HG03175 (cell line): Measurements from ENCODE around the gene PAX8.
"Not testable (repeated sequence)": the region's sequence is repeated elsewhere in the genome, so short reads cannot be mapped to it uniquely, and the experiment has no call there.

Experiments
- ATAC-seq: cut with Tn5 transposase; IDR thresholded peaks from one replicate; pipeline ENCODE4 v1.9.1; 2021; ENCODE audit warnings: mild to moderate bottlenecking, moderate library complexity; ENCODE audit not compliant: unreplicated experiment

The PAX8 gene

DNA sequence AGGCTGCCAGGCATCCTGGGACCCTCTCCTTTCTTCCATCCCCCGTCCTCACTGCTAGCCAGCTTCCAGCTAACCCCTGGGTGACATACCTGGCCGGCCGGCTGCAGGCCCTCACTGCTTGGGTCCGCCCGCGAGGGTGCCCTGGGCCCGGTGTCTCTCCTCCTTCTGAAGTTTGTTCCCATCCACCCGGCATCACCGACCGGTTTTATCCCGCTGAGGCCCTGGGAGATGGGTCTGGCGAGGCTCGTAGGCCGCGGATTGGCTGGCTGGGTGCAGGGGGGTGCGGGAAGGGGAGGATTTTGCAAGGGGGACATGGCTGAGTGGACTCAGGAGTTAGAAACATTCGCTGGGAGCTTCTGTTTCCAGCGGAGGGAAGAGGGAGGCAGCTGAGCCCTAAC, at the start of gene PAX8:
Gene PAX8 (minus strand): TSS at position 180 of the 398 bp plus-strand sequence. CDS start 527 bp downstream, outside the sequence.
- no peak for ATAC-seq

- no peak for ATAC-seq
Measured at GRCh38 chr2:113328043-113328442, 49.3 kb upstream of the PAX8 start.

- ATAC-seq = not testable (repeated sequence)
Measured at GRCh38 chr2:113325161-113325731, 46.5 kb upstream of the PAX8 start.

DNA sequence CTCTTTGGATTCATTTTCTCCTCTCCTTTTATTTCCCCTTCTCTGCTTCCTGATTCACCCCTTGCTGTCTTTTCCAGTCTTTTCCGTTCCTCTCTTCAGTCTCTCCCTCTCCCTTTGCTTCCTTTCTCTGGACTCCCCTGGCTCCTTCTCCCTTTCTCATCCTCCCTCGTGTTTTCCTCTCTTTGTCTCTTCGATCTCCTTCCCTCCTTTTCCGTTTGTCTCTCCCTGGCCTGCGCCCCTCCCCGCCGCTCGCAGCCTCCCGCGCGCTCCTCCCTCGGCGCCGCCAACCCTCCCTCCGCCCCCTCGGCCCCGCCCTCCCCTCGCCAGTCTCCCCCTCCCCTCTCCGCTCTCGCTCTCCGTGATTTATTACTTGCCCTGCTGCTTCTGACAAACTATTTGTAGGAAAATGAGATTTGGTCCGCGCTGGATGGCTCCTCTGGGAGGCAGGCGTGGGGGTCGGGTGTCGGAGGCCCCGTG, 46.0 kb upstream of the PAX8 start:
- no peak for ATAC-seq

DNA sequence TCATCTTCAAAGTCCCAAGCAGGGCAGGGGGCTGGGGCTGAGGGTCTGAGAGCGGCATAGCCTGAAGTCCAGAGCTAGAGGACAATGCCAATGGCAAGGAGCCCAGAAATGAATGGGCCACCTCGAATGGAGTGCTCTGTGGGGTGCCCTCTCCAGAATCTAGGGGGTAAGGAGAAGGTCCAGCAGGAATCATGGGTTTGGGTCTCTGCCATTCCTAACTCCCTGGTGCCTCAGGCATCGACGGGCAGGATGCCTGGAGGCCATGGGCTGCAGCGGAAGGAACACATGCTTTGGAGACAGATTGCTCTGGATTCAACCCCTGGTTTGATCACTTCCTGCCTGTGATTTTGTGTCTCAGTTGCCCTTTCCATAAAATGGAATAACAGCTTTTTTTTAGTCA, 44.4 kb upstream of the PAX8 start:
- ATAC-seq = not testable (repeated sequence)

- not testable (repeated sequence) for ATAC-seq
Measured at GRCh38 chr2:113320106-113320505, 41.4 kb upstream of the PAX8 start.

- not testable (repeated sequence) for ATAC-seq
Measured at GRCh38 chr2:113318941-113319340, 40.2 kb upstream of the PAX8 start.

DNA sequence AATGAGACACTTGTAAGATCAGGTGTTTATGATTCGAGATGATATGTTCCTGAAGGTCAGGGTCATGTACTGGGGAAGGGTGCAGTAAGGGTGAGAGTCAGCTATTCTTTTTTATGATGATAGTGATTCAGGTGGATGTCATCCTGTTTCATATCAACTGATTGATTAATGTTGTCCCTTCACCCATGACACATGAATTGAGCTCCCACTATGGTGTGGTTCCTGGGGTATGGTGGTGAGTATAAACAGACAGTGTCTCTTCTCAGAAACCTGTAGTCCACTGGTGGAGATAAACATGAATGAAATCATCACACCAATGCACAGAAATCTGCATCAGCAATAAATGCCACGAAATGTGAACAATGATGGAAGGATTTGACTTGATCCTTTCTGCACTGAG, 37.4 kb upstream of the PAX8 start:
- ATAC-seq = no peak

DNA sequence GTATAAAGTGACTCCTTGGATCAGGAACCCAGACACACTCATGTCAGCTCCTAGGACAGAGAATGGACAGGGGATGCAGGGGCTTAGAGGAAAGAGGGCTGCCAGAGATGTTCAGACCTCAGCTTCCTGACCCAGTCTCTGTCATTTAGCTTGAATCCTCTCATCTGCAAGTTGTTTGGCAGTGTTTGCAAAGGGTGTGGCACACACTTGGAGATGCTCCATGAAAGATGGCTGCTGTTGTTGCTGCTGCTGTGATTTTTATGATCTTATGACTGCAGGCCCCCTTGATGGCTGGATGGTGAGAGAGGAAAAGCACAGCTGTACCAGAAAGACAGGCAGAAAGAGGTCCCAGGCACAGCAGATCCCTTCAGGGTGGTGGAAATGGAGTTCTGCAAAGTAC, 35.9 kb upstream of the PAX8 start:
- ATAC-seq = not testable (repeated sequence)

DNA sequence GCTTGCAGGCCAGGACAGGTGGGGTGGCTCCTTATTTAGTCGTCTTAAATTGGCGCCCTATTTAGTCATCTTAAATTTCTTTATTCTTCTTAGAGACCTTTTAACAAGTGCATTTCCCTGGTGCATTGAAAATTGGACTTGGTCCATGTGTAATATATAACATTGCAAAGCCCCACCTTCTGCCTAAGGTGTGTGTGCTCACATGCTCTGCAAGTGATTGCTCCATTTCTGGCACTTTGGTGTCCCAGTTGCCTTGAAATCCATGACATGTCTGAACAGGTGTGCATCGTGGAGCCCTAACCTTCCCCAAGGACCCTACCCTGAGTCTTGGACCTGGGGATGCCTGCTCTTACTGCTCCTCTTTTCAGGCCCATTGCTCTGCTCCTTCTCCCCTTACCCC, 35.5 kb upstream of the PAX8 start:
- ATAC-seq = not testable (repeated sequence)

DNA sequence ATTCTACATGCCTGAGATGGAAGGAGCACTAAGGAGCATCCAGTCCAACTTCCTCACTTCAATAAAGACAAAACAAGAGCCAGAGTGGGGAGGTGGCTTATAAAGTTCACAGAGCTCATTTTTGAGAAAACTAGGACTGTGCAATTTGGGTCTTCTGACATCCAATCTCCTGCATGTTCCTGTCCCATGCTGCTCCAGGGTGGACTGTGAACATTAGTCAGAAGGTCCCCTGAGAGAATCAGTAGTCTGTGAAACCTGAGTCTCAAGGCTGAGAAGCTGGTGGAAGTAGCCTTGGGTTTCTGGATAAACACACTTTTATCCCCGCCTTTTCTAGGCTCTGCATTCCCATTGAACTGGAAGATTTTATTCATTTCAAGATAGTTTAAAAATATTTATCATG, 33.1 kb upstream of the PAX8 start:
- not testable (repeated sequence) for ATAC-seq

DNA sequence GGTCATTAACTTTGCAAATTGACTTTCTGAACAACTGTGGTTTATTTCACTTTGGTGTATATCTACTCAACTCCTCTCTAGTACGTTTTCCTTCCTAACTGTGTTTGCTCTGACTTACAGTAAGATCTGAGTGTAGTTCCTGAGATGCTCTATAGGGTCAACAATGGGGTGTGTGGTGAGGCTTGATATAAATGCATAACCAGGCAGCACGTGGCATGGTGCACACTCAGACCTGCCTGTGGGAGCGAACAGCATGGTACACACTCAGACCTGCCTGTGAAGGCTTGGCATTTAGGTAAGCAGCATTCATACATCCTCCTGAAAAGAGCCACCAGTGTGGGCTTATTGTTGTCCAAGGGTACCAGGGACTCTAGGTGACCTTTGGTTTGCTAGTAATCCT, 32.5 kb upstream of the PAX8 start:
- ATAC-seq = peak; percentile 49

DNA sequence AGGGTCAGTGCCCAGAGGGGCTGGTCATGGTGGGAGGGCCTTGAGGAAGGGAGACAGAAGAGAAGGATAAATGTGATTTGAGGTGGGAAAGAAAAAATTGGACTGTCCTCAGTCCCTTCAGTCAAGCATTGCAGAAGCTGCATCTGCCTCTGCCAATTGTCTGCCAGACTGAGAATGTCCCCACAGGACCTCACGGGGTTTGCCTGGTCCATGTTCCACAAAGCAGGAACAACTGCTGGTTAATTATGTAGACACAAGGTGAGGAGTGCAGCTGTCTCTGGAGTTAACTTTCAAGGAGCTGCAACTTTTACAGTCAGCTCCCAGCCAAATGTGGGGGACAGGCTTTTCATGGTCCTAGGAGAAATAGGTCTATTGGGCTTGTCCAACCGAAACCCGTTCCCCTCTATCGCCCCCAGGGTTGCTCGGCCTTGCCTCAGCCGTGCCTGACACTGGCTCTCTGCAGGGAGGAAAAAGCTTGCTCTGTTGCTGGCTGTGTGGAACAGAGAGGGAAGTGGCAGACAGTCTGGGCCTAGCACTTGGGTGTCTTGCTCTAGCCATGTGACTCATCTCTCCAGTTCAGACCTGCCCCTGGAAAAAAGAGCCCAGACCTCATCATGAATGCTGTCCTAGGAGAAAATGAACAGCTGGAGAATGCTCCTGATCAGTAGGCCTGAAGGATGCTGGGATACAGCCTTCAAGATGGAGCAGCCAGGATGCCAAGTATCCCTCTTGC, 31.1 kb upstream of the PAX8 start:
- ATAC-seq = no peak

DNA sequence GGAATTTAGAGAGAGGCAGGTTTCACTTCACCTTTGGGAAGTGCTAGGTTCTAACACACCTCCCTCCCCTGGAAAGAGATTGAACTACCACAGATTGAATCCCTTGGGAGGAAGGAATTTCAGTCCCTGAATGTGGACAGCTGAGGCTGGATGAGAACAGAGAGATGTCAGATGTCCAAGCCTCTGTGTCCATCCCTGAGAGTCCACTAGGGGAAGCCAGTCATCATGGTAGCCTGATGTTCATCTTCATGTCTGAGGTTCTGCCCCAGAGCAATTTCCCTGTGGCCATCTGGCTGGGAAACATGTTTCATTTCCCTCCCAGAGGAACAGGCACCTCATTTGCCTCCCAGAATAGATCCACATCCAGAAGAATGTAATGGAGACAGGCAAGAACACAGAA, 30.1 kb upstream of the PAX8 start:
- ATAC-seq = not testable (repeated sequence)

GRCh38 chr2:113306207-113306606, 27.5 kb upstream of the PAX8 start:
- ATAC-seq = not testable (repeated sequence)

- not testable (repeated sequence) for ATAC-seq
Measured at GRCh38 chr2:113305749-113306148, 27.0 kb upstream of the PAX8 start.

DNA sequence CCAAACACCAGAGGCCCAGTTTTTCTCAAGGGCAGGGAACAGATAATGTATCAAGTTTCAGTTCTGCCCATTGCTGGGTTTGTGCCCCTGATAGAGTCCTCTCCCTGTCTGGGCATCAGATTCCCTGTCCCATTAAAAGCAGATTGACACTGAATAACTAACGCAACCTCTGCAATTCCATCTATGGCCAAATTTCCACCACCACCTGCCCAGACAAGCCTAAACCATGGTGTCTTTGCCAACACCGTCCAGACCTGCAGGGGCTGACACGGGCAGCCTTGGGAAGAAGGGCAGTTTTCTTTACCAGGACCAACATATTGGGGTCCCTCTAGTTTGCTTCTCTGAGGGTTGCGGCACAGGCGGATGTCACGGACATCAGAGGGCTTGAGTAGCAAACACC, 26.4 kb upstream of the PAX8 start:
- no peak for ATAC-seq

- ATAC-seq = no peak
Measured at GRCh38 chr2:113304702-113305101, 26.0 kb upstream of the PAX8 start.

- not testable (repeated sequence) for ATAC-seq
Measured at GRCh38 chr2:113302216-113302980, 23.7 kb upstream of the PAX8 start.

DNA sequence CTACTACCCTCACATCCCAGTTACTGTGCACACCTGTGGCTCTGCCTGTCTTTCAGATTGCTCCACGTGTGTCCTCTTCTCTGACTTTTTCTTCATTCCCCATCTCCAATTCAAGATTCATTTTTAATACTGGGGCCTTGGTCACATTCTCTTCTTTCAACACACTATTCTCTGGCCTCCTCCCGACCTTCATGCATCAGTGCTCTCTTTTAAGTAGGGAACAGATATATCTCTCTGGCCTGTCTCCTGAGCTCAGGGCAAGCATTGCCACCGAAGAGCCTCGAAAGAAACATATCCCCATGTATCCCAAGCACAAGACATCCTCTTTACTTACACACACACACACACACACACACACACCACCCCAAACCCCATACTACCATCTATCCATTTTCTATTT, 21.6 kb upstream of the PAX8 start:
- no peak for ATAC-seq

DNA sequence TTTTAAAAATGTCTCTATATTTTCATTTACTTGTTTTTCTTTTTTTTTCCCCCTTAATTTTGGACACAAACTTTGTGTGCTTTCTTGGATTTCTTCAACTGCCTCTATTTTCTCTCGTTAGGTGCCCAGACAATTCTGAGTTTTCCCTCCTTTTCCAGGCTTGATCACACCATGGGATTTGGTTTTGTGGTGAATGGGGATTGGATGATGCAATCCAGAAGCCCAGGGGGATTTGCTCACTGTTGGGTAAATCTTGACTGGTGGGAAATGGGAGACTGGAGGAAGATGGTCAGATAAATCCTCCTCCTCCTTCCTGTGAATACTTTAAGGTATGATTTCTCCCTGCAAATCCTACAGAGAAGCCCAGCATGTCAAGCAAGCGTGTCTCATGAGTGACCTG, 19.5 kb upstream of the PAX8 start:
- ATAC-seq = no peak

GRCh38 chr2:113297590-113297989, 18.9 kb upstream of the PAX8 start:
- ATAC-seq = not testable (repeated sequence)
